ENCODE measurements around the gene NDUFA8.

DNA sequence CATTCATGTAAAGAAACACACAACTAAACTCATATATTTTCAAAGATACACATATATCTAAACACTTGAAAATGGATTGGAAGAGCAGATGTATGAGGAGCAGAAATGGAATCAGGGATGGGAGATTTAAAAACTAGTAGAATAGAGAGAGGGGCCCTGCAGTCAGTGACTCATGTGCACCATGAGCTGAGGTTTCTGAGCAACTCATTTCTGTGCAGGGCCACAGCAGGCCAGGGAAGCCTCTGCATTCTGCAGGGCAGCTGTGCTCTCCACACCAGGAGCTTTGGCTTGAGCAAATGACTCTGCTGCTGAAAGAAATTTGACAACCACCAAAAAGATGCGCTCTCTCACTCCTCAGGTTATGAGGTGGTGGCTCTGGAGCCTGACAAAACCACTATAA lies 42.1 kb upstream of the NDUFA8 start:
- TF ChIP-seq, protein P1, sequence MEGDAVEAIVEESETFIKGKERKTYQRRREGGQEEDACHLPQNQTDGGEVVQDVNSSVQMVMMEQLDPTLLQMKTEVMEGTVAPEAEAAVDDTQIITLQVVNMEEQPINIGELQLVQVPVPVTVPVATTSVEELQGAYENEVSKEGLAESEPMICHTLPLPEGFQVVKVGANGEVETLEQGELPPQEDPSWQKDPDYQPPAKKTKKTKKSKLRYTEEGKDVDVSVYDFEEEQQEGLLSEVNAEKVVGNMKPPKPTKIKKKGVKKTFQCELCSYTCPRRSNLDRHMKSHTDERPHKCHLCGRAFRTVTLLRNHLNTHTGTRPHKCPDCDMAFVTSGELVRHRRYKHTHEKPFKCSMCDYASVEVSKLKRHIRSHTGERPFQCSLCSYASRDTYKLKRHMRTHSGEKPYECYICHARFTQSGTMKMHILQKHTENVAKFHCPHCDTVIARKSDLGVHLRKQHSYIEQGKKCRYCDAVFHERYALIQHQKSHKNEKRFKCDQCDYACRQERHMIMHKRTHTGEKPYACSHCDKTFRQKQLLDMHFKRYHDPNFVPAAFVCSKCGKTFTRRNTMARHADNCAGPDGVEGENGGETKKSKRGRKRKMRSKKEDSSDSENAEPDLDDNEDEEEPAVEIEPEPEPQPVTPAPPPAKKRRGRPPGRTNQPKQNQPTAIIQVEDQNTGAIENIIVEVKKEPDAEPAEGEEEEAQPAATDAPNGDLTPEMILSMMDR (IDR thresholded peaks at IDR 0.05), result no peak
- no peak for TF ChIP-seq POLR2AphosphoS5 (IDR thresholded peaks at IDR 0.05)
- TF ChIP-seq POLR2A (IDR thresholded peaks at IDR 0.05), result no peak
